Measurements from ENCODE around the gene TMEM219.
A peak's percentile ranks its signal among the peaks of the same experiment; 100 is the strongest.

DNA sequence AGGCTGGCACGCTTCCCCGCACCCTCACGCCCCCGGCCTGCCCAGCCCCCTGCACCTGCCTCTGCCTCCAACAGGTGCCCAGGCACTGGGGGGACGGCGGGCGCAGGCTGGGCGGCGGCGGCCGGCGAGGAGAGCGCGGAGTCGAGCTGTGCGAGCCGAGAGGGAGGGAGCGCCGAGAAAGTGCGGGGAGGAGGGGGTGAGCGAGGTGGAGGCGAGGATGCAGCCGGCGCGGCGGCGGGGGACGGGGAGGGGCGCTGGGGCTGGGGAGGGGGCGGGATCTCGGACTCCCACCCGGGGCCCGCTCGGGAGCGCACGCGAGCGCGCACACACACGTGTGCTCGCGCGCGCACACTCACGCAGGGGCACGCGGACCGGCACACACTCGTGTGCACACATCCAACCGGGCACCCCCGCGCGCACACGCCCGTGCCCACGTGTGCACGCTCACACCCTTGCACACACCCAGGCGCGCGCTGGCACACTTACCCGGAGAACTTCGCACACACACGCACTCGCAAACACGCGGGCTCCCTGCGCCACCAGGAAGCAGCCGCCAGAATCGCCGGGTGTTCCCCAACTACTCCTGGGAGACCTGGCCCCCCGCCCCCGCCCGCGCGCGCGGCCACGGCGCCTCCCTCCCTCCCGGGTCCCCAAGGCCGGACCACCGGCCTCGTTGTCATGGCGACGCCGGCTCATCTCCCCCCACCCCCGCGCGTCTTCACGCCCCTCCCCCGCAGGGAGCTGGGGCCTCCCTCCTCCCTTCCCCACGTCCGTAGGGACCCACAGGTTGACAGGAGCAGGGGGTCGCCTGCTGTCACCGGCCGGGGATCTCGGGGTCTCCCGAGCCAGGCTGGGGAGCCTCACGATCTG is 49.2 kb downstream of the TMEM219 start, which contains the start of gene DOC2A:
- TF ChIP-seq EZH2 (IDR thresholded peaks at IDR 0.05; ENCODE audit: borderline replicate concordance) (peak; percentile 30), EZH2phosphoT487 (IDR thresholded peaks at IDR 0.05; ENCODE audit: low read depth, severe bottlenecking, unreplicated experiment) (no peak)
- TF ChIP-seq, protein P1, sequence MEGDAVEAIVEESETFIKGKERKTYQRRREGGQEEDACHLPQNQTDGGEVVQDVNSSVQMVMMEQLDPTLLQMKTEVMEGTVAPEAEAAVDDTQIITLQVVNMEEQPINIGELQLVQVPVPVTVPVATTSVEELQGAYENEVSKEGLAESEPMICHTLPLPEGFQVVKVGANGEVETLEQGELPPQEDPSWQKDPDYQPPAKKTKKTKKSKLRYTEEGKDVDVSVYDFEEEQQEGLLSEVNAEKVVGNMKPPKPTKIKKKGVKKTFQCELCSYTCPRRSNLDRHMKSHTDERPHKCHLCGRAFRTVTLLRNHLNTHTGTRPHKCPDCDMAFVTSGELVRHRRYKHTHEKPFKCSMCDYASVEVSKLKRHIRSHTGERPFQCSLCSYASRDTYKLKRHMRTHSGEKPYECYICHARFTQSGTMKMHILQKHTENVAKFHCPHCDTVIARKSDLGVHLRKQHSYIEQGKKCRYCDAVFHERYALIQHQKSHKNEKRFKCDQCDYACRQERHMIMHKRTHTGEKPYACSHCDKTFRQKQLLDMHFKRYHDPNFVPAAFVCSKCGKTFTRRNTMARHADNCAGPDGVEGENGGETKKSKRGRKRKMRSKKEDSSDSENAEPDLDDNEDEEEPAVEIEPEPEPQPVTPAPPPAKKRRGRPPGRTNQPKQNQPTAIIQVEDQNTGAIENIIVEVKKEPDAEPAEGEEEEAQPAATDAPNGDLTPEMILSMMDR (IDR thresholded peaks at IDR 0.05; ENCODE audit: poor library complexity), result no peak
